GM23338 (cell line): Measurements from ENCODE around the gene GLI1. TPM values are rescaled to one million over a fixed set of nuclear protein-coding genes. Genes with fewer than 3 reads are reported as not detected.

ENCODE experiments used
- ATAC-seq: fragments of 200-7000 bp; cut with Tn5 transposase; 3 replicates; pipeline ENCODE4 v1.9.1; 2020
- DNase-seq: peaks from one replicate; pipeline ENCODE4 v3.0.0-alpha.2; 2015; ENCODE audit warnings: low spot score
- H2AFZ ChIP-seq: fragments of 200-600 bp; sonication (generic); 2 replicates; pipeline ENCODE4 v1.8.0; 2016; ENCODE audit warnings: antibody characterized with exemption, mild to moderate bottlenecking, moderate library complexity
- H3F3A ChIP-seq: fragments of 200-600 bp; sonication (generic); replicated peaks from 2 replicates; pipeline ENCODE4 v1.8.0; 2017; ENCODE audit warnings: antibody characterized with exemption, mixed run types, low read depth
- H3K27ac ChIP-seq: fragments of 200-600 bp; sonication (generic); 2 replicates; pipeline ENCODE4 v1.6.1; 2016; ENCODE audit warnings: low read depth
- H3K27me3 ChIP-seq: fragments of 200-600 bp; sonication (generic); 2 replicates; pipeline ENCODE4 v1.8.0; 2016; ENCODE audit warnings: mild to moderate bottlenecking, mixed run types, moderate library complexity; ENCODE audit not compliant: insufficient read depth
- H3K36me3 ChIP-seq: fragments of 200-600 bp; sonication (generic); 2 replicates; pipeline ENCODE4 v1.8.0; 2016; ENCODE audit warnings: mild to moderate bottlenecking; ENCODE audit not compliant: insufficient read depth
- H3K4me1 ChIP-seq: fragments of 200-600 bp; sonication (generic); 2 replicates; pipeline ENCODE4 v1.8.0; 2016; ENCODE audit warnings: mild to moderate bottlenecking, moderate library complexity; ENCODE audit not compliant: insufficient read depth
- H3K4me2 ChIP-seq: fragments of 200-600 bp; sonication (generic); 2 replicates; pipeline ENCODE4 v1.7.1; 2017; ENCODE audit warnings: mixed run types
- H3K4me3 ChIP-seq: fragments of 200-600 bp; sonication (generic); 2 replicates; pipeline ENCODE4 v1.6.1; 2016; ENCODE audit warnings: mixed run types
- H3K79me2 ChIP-seq: fragments of 200-600 bp; sonication (generic); replicated peaks from 2 replicates; pipeline ENCODE4 v1.8.0; 2017; ENCODE audit warnings: mild to moderate bottlenecking; ENCODE audit not compliant: insufficient read depth
- H3K9me2 ChIP-seq: fragments of 200-600 bp; sonication (generic); 2 replicates; pipeline ENCODE4 v1.8.0; 2017; ENCODE audit not compliant: insufficient read depth
- H4K20me1 ChIP-seq: fragments of 200-600 bp; sonication (generic); replicated peaks from 2 replicates; pipeline ENCODE4 v1.8.0; 2017; ENCODE audit warnings: mild to moderate bottlenecking; ENCODE audit not compliant: insufficient read depth
- H3K27ac Mint-ChIP-seq: 2 replicates; pipeline ENCODE4 v1.8.0; 2020; ENCODE audit warnings: inconsistent platforms, mild to moderate bottlenecking, moderate library complexity, mixed read lengths
- H3K27me3 Mint-ChIP-seq: 3 replicates; pipeline ENCODE4 v1.8.0; 2022; ENCODE audit warnings: low read depth, mild to moderate bottlenecking, moderate library complexity, mixed read lengths, inconsistent platforms; ENCODE audit not compliant: insufficient read depth, poor library complexity
- H3K36me3 Mint-ChIP-seq: 3 replicates; pipeline ENCODE4 v1.8.0; 2021; ENCODE audit warnings: low read depth, mild to moderate bottlenecking, inconsistent platforms, moderate library complexity, mixed read lengths
- H3K4me1 Mint-ChIP-seq: 3 replicates; pipeline ENCODE4 v1.8.0; 2020; ENCODE audit warnings: mild to moderate bottlenecking, inconsistent platforms, mixed read lengths
- H3K4me3 Mint-ChIP-seq: 3 replicates; pipeline ENCODE4 v1.8.0; 2021; ENCODE audit warnings: moderate library complexity, mild to moderate bottlenecking, inconsistent platforms, mixed read lengths
- H3K9me3 Mint-ChIP-seq: 3 replicates; pipeline ENCODE4 v1.8.0; 2020; ENCODE audit warnings: moderate library complexity, mild to moderate bottlenecking, inconsistent platforms, mixed read lengths
- CREB1 ChIP-seq: fragments of 250-450 bp; sonication (Bioruptor Pico); IDR thresholded peaks from 2 replicates; pipeline ENCODE4 v1.5.0; 2020; ENCODE audit warnings: low read depth, mild to moderate bottlenecking, moderate library complexity
- CTCF ChIP-seq, 2 experiments: fragments of 200-600 bp in 1 of 2; sonication (generic) in 1 of 2; conservative IDR thresholded peaks; 2 replicates each; pipeline versions ENCODE4 v1.5.1 to v1.6.1; 2016 to 2017; ENCODE audit warnings: antibody characterized with exemption in 2 of 2, low read depth in 2 of 2, mild to moderate bottlenecking in 2 of 2, moderate library complexity in 1 of 2
- ETS1 ChIP-seq: IDR thresholded peaks from 2 replicates; pipeline ENCODE4 v1.6.1; 2016; ENCODE audit warnings: antibody characterized with exemption
- EZH2 ChIP-seq: fragments of 200-600 bp; sonication (generic); IDR thresholded peaks from one replicate; pipeline ENCODE4 v1.8.0; 2017; ENCODE audit warnings: antibody characterized with exemption, mild to moderate bottlenecking, low read depth; ENCODE audit not compliant: unreplicated experiment
- EZH2phosphoT487 ChIP-seq: fragments of 200-600 bp; sonication (generic); IDR thresholded peaks from one replicate; pipeline ENCODE4 v1.8.1; 2018; ENCODE audit warnings: antibody characterized with exemption; ENCODE audit not compliant: unreplicated experiment
- JUNB ChIP-seq: IDR thresholded peaks from one replicate; pipeline ENCODE4 v1.6.1; 2016; ENCODE audit warnings: antibody characterized with exemption; ENCODE audit not compliant: unreplicated experiment
- NANOG ChIP-seq: IDR thresholded peaks from 2 replicates; pipeline ENCODE4 v1.6.1; 2016; ENCODE audit warnings: antibody characterized with exemption, borderline replicate concordance
- POLR2AphosphoS5 ChIP-seq: IDR thresholded peaks from 2 replicates; pipeline ENCODE4 v1.6.1; 2016; ENCODE audit warnings: antibody characterized with exemption, low read depth
- STAT1 ChIP-seq: IDR thresholded peaks from one replicate; pipeline ENCODE4 v1.6.1; 2016; ENCODE audit warnings: antibody characterized with exemption; ENCODE audit not compliant: unreplicated experiment
- ZNF114 ChIP-seq: fragments of 250-450 bp; sonication (Bioruptor Pico); IDR thresholded peaks from 2 replicates; pipeline ENCODE4 v1.5.0; 2020; ENCODE audit warnings: mild to moderate bottlenecking, moderate library complexity
- ZNF331 ChIP-seq: fragments of 250-450 bp; sonication (Bioruptor Pico); IDR thresholded peaks from 2 replicates; pipeline ENCODE4 v1.5.0; 2020; ENCODE audit warnings: low read depth, mild to moderate bottlenecking, moderate library complexity
- polyA plus RNA-seq: library from polyadenylated mRNA; unstranded; fragments of >200 nt; fragmentation: Nextera tagmentation; extraction: Ambion mirVana; gene quantifications from 2 replicates; pipeline ENCODE4 v1.2.1, GENCODE V29; 2016
- total RNA-seq: library from RNA; depleted of rRNA; stranded (reverse); fragments of >200 nt; shearing (Covaris generic); gene quantifications from 2 replicates; pipeline ENCODE4 v1.2.3, GENCODE V29; 2014
- TF ChIP-seq, protein P1 (sequence below): IDR thresholded peaks from one replicate; pipeline ENCODE4 v1.6.1; 2018; ENCODE audit warnings: antibody characterized with exemption; ENCODE audit not compliant: unreplicated experiment
- TF ChIP-seq, protein P2 (sequence below): fragments of 250-450 bp; sonication (Bioruptor Pico); IDR thresholded peaks from 2 replicates; pipeline ENCODE4 v1.5.0; 2020; ENCODE audit warnings: mild to moderate bottlenecking, moderate library complexity

The GLI1 gene
- total and polyA plus RNA-seq, 2 experiments from 2014 or later = 5.6 to 18.1 TPM

- Mint-ChIP-seq H3K36me3 (peaks cover 12% of the 10 kb centered on the region; the same call in 2 of the 3 replicates), H3K4me1 (peaks cover 18% of the 10 kb centered on the region), H3K4me3 (no peak overlapping the region), H3K9me3 (no peaks in the 10 kb centered on the region; the same call in 2 of the 3 replicates), H3K27me3 (peaks cover 45% of the 10 kb centered on the region), H3K27ac (no peak overlapping the region)
- no peak overlapping the region for H2AFZ ChIP-seq
- no peaks in the 10 kb centered on the region for H4K20me1 ChIP-seq
- no peaks in the 10 kb centered on the region for H3K36me3 ChIP-seq
- H3F3A ChIP-seq = peaks cover 9% of the 10 kb centered on the region
- H3K79me2 ChIP-seq = no peaks in the 10 kb centered on the region
- TF ChIP-seq ETS1 (no peak), ZNF114 (no peak), STAT1 (no peak), NANOG (no peak), EZH2phosphoT487 (no peak), EZH2 (no peak), CTCF (conservative IDR thresholded peaks at IDR 0.05; ENCODE audit: low read depth in 2 of 2) (no peak), ZNF331 (CRISPR knock-in tag) (no peak), CREB1 (CRISPR knock-in tag) (no peak), JUNB (no peak), POLR2AphosphoS5 (no peak)
- TF ChIP-seq, protein P1, sequence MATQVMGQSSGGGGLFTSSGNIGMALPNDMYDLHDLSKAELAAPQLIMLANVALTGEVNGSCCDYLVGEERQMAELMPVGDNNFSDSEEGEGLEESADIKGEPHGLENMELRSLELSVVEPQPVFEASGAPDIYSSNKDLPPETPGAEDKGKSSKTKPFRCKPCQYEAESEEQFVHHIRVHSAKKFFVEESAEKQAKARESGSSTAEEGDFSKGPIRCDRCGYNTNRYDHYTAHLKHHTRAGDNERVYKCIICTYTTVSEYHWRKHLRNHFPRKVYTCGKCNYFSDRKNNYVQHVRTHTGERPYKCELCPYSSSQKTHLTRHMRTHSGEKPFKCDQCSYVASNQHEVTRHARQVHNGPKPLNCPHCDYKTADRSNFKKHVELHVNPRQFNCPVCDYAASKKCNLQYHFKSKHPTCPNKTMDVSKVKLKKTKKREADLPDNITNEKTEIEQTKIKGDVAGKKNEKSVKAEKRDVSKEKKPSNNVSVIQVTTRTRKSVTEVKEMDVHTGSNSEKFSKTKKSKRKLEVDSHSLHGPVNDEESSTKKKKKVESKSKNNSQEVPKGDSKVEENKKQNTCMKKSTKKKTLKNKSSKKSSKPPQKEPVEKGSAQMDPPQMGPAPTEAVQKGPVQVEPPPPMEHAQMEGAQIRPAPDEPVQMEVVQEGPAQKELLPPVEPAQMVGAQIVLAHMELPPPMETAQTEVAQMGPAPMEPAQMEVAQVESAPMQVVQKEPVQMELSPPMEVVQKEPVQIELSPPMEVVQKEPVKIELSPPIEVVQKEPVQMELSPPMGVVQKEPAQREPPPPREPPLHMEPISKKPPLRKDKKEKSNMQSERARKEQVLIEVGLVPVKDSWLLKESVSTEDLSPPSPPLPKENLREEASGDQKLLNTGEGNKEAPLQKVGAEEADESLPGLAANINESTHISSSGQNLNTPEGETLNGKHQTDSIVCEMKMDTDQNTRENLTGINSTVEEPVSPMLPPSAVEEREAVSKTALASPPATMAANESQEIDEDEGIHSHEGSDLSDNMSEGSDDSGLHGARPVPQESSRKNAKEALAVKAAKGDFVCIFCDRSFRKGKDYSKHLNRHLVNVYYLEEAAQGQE = no peak
- TF ChIP-seq, protein P2, sequence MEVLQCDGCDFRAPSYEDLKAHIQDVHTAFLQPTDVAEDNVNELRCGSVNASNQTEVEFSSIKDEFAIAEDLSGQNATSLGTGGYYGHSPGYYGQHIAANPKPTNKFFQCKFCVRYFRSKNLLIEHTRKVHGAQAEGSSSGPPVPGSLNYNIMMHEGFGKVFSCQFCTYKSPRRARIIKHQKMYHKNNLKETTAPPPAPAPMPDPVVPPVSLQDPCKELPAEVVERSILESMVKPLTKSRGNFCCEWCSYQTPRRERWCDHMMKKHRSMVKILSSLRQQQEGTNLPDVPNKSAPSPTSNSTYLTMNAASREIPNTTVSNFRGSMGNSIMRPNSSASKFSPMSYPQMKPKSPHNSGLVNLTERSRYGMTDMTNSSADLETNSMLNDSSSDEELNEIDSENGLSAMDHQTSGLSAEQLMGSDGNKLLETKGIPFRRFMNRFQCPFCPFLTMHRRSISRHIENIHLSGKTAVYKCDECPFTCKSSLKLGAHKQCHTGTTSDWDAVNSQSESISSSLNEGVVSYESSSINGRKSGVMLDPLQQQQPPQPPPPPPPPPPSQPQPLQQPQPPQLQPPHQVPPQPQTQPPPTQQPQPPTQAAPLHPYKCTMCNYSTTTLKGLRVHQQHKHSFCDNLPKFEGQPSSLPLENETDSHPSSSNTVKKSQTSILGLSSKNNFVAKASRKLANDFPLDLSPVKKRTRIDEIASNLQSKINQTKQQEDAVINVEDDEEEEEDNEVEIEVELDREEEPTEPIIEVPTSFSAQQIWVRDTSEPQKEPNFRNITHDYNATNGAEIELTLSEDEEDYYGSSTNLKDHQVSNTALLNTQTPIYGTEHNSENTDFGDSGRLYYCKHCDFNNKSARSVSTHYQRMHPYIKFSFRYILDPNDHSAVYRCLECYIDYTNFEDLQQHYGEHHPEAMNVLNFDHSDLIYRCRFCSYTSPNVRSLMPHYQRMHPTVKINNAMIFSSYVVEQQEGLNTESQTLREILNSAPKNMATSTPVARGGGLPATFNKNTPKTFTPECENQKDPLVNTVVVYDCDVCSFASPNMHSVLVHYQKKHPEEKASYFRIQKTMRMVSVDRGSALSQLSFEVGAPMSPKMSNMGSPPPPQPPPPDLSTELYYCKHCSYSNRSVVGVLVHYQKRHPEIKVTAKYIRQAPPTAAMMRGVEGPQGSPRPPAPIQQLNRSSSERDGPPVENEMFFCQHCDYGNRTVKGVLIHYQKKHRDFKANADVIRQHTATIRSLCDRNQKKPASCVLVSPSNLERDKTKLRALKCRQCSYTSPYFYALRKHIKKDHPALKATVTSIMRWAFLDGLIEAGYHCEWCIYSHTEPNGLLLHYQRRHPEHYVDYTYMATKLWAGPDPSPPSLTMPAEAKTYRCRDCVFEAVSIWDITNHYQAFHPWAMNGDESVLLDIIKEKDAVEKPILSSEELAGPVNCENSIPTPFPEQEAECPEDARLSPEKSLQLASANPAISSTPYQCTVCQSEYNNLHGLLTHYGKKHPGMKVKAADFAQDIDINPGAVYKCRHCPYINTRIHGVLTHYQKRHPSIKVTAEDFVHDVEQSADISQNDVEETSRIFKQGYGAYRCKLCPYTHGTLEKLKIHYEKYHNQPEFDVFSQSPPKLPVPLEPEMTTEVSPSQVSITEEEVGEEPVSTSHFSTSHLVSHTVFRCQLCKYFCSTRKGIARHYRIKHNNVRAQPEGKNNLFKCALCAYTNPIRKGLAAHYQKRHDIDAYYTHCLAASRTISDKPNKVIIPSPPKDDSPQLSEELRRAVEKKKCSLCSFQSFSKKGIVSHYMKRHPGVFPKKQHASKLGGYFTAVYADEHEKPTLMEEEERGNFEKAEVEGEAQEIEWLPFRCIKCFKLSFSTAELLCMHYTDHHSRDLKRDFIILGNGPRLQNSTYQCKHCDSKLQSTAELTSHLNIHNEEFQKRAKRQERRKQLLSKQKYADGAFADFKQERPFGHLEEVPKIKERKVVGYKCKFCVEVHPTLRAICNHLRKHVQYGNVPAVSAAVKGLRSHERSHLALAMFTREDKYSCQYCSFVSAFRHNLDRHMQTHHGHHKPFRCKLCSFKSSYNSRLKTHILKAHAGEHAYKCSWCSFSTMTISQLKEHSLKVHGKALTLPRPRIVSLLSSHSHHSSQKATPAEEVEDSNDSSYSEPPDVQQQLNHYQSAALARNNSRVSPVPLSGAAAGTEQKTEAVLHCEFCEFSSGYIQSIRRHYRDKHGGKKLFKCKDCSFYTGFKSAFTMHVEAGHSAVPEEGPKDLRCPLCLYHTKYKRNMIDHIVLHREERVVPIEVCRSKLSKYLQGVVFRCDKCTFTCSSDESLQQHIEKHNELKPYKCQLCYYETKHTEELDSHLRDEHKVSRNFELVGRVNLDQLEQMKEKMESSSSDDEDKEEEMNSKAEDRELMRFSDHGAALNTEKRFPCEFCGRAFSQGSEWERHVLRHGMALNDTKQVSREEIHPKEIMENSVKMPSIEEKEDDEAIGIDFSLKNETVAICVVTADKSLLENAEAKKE = no peak
- peaks cover 16% of the 10 kb centered on the region for H3K4me1 ChIP-seq
- H3K4me2 ChIP-seq = no peak overlapping the region
- no peak for ATAC-seq
- no peak overlapping the region for H3K27ac ChIP-seq
- peaks cover 49% of the 10 kb centered on the region for H3K27me3 ChIP-seq
- H3K9me2 ChIP-seq = no peaks in the 10 kb centered on the region
- no peak overlapping the region for H3K4me3 ChIP-seq
- no peak for DNase-seq
Measured at GRCh38 chr12:57471661-57472060, 12.1 kb downstream of the GLI1 start.
